Measurements from ENCODE around the gene PCGF3. TPM values are rescaled to one million over a fixed set of nuclear protein-coding genes. Genes with fewer than 3 reads are reported as not detected.
A peak's percentile ranks its signal among the peaks of the same experiment; 100 is the strongest.

The PCGF3 gene
- total and polyA plus RNA-seq, 9 of the 15 experiments (the other 6 are each of a cell fraction or from before 2014, with no cell fraction given): 2.6 to 46.1 (median 20.3) TPM

DNA sequence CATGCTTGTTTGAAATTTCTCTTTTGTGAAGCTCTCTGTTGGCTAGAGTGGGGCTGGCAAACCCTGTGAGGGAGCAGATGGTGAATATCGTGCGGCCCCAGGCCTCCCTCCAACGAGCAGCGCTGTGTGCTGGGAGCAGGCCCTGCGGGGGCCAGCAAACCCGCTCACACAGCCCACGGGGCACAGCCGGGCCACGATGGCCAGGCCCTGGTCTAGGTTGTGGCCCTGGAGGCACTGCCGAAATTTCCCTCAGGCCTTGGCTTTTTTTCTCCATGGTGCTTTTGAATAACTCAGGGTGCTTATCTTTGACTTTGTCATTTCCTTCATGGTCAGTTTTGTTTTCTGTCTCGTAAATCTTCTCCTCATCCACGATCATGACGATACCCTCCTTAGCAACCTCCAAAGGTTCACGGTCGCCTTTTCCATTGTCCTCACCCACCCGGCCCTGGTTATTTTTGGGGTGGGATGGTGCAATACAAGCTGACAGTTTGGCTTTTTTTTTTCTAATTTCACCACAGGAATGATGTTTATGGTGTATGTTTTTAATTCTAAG, 20.7 kb downstream of the PCGF3 start (continued):
- no peak for TF ChIP-seq SRSF1 (IDR thresholded peaks at IDR 0.05; ENCODE audit: low read depth, low read length)
- no peak for TF ChIP-seq FOXK2 (conservative IDR thresholded peaks at IDR 0.05 in 1 of 2, IDR thresholded peaks at IDR 0.05 in 1 of 2; ENCODE audit: low read depth in 2 of 2)
- TF ChIP-seq, protein P1, sequence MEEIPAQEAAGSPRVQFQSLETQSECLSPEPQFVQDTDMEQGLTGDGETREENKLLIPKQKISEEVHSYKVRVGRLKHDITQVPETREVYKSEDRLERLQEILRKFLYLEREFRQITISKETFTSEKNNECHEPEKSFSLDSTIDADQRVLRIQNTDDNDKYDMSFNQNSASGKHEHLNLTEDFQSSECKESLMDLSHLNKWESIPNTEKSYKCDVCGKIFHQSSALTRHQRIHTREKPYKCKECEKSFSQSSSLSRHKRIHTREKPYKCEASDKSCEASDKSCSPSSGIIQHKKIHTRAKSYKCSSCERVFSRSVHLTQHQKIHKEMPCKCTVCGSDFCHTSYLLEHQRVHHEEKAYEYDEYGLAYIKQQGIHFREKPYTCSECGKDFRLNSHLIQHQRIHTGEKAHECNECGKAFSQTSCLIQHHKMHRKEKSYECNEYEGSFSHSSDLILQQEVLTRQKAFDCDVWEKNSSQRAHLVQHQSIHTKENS (CRISPR knock-in tag; IDR thresholded peaks at IDR 0.05): no peak
- no peak for TF ChIP-seq SP1 (CRISPR knock-in tag; IDR thresholded peaks at IDR 0.05)
- TF ChIP-seq, protein P2, sequence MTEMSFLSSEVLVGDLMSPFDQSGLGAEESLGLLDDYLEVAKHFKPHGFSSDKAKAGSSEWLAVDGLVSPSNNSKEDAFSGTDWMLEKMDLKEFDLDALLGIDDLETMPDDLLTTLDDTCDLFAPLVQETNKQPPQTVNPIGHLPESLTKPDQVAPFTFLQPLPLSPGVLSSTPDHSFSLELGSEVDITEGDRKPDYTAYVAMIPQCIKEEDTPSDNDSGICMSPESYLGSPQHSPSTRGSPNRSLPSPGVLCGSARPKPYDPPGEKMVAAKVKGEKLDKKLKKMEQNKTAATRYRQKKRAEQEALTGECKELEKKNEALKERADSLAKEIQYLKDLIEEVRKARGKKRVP (CRISPR knock-in tag; IDR thresholded peaks at IDR 0.05): no peak
- no peak for TF ChIP-seq CBX8 (IDR thresholded peaks at IDR 0.05; ENCODE audit: borderline replicate concordance, extremely low read depth, low read depth, low read length, poor library complexity, severe bottlenecking)
- no peak for TF ChIP-seq XRCC5 (IDR thresholded peaks at IDR 0.05; ENCODE audit: low read depth, low read length)
- TF ChIP-seq, protein P3, sequence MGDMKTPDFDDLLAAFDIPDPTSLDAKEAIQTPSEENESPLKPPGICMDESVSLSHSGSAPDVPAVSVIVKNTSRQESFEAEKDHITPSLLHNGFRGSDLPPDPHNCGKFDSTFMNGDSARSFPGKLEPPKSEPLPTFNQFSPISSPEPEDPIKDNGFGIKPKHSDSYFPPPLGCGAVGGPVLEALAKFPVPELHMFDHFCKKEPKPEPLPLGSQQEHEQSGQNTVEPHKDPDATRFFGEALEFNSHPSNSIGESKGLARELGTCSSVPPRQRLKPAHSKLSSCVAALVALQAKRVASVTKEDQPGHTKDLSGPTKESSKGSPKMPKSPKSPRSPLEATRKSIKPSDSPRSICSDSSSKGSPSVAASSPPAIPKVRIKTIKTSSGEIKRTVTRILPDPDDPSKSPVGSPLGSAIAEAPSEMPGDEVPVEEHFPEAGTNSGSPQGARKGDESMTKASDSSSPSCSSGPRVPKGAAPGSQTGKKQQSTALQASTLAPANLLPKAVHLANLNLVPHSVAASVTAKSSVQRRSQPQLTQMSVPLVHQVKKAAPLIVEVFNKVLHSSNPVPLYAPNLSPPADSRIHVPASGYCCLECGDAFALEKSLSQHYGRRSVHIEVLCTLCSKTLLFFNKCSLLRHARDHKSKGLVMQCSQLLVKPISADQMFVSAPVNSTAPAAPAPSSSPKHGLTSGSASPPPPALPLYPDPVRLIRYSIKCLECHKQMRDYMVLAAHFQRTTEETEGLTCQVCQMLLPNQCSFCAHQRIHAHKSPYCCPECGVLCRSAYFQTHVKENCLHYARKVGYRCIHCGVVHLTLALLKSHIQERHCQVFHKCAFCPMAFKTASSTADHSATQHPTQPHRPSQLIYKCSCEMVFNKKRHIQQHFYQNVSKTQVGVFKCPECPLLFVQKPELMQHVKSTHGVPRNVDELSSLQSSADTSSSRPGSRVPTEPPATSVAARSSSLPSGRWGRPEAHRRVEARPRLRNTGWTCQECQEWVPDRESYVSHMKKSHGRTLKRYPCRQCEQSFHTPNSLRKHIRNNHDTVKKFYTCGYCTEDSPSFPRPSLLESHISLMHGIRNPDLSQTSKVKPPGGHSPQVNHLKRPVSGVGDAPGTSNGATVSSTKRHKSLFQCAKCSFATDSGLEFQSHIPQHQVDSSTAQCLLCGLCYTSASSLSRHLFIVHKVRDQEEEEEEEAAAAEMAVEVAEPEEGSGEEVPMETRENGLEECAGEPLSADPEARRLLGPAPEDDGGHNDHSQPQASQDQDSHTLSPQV (IDR thresholded peaks at IDR 0.05): peak; percentile 65
- TF ChIP-seq SIX5 (IDR thresholded peaks at IDR 0.05; ENCODE audit: borderline replicate concordance in 1 of 2, insufficient read depth in 1 of 2, low read depth in 1 of 2, low read length in 2 of 2): no peak
- peak; percentile 13; the same call in 1 of the 2 replicates for TF ChIP-seq NFE2 (IDR thresholded peaks at IDR 0.05; ENCODE audit: low read depth)
- TF ChIP-seq, protein P4, sequence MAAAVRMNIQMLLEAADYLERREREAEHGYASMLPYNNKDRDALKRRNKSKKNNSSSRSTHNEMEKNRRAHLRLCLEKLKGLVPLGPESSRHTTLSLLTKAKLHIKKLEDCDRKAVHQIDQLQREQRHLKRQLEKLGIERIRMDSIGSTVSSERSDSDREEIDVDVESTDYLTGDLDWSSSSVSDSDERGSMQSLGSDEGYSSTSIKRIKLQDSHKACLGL (CRISPR knock-in tag; IDR thresholded peaks at IDR 0.05; ENCODE audit: borderline replicate concordance, poor library complexity, severe bottlenecking): no peak
- TF ChIP-seq, protein P5, sequence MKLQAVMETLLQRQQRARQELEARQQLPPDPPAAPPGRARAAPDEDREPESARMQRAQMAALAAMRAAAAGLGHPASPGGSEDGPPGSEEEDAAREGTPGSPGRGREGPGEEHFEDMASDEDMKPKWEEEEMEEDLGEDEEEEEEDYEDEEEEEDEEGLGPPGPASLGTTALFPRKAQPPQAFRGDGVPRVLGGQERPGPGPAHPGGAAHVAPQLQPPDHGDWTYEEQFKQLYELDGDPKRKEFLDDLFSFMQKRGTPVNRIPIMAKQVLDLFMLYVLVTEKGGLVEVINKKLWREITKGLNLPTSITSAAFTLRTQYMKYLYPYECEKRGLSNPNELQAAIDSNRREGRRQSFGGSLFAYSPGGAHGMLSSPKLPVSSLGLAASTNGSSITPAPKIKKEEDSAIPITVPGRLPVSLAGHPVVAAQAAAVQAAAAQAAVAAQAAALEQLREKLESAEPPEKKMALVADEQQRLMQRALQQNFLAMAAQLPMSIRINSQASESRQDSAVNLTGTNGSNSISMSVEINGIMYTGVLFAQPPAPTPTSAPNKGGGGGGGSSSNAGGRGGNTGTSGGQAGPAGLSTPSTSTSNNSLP (IDR thresholded peaks at IDR 0.05; ENCODE audit: borderline replicate concordance, low read depth, low read length): no peak
- TF ChIP-seq ETS2 (tag; IDR thresholded peaks at IDR 0.05; ENCODE audit: borderline replicate concordance, poor library complexity, severe bottlenecking): no peak
- TF ChIP-seq CHCHD3 (CRISPR knock-in tag; IDR thresholded peaks at IDR 0.05): no peak
- TF ChIP-seq TEAD2 (tag; IDR thresholded peaks at IDR 0.05): no peak
- no peak for TF ChIP-seq CBX3 (IDR thresholded peaks at IDR 0.05; ENCODE audit: borderline replicate concordance in 1 of 2, low read length in 2 of 2)
- no peak for TF ChIP-seq TGIF2 (CRISPR knock-in tag; IDR thresholded peaks at IDR 0.05)
- TF ChIP-seq SMARCA5 (IDR thresholded peaks at IDR 0.05): no peak
- no peak for TF ChIP-seq HNRNPH1 (optimal IDR thresholded peaks at IDR 0.05; ENCODE audit: low read depth, low read length)

Measured in K562 (cell line).